Mammary epithelial cell (primary cell): ENCODE data around the gene SMDT1.

Experiments
- EZH2 ChIP-seq: IDR thresholded peaks from 2 replicates; pipeline ENCODE4 v1.6.1; 2012; ENCODE audit warnings: low read length, inconsistent platforms, borderline replicate concordance
- TF ChIP-seq, protein P1 (sequence below), 2 donors: IDR thresholded peaks in 1 of 2; conservative IDR thresholded peaks in 1 of 2; 2 replicates each; pipeline ENCODE4 v1.5.1; 2011 to 2012; ENCODE audit warnings: inconsistent platforms in 2 of 2, low read length in 2 of 2, mild to moderate bottlenecking in 2 of 2, control low read depth in 1 of 2, low read depth in 1 of 2; ENCODE audit not compliant: insufficient read depth in 1 of 2; ENCODE audit errors: extremely low read depth in 1 of 2

DNA sequence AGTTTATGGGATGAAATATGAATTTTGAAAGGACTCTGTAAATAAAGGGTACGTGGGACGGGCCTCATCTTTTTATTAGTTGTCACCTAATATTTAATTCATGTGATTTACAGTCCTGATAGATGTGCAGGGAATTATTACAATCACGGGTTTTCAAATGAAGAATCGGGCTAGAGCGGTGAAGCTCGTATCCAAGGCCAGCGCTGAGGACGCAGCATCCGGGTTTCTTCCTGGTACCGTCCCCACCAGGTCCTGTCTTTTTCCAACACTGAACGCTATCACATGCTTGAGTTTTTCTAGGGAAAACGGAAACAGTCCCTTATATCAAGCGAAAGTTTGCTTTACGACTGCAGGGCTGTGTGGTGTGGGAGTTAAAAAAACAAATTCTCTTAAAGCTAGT is 787 bp downstream of the SMDT1 start:
- TF ChIP-seq, protein P1, sequence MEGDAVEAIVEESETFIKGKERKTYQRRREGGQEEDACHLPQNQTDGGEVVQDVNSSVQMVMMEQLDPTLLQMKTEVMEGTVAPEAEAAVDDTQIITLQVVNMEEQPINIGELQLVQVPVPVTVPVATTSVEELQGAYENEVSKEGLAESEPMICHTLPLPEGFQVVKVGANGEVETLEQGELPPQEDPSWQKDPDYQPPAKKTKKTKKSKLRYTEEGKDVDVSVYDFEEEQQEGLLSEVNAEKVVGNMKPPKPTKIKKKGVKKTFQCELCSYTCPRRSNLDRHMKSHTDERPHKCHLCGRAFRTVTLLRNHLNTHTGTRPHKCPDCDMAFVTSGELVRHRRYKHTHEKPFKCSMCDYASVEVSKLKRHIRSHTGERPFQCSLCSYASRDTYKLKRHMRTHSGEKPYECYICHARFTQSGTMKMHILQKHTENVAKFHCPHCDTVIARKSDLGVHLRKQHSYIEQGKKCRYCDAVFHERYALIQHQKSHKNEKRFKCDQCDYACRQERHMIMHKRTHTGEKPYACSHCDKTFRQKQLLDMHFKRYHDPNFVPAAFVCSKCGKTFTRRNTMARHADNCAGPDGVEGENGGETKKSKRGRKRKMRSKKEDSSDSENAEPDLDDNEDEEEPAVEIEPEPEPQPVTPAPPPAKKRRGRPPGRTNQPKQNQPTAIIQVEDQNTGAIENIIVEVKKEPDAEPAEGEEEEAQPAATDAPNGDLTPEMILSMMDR (conservative IDR thresholded peaks at IDR 0.05 in 1 of 2, IDR thresholded peaks at IDR 0.05 in 1 of 2; ENCODE audit: extremely low read depth in 1 of 2, insufficient read depth in 1 of 2, low read depth in 1 of 2, low read length in 2 of 2) = no peak
- no peak for TF ChIP-seq EZH2
